Sigmoid colon (tissue), 7 donors: ENCODE data around the gene GSE1. TPM values are rescaled to one million over a fixed set of nuclear protein-coding genes. Genes with fewer than 3 reads are reported as not detected.

ENCODE experiments used
- DNase-seq: peaks from one replicate; pipeline ENCODE4 v3.0.0-alpha.2; 2019
- H3K27ac ChIP-seq, 4 donors: fragments of 200-600 bp; sonication (generic); one replicate each; pipeline ENCODE4 v1.5.1; 2016 to 2019; ENCODE audit warnings: mild to moderate bottlenecking in 1 of 4
- H3K27me3 ChIP-seq, 3 donors: fragments of 200-600 bp; sonication (generic); one replicate each; pipeline ENCODE4 v1.5.1; 2019; ENCODE audit warnings: mild to moderate bottlenecking in 1 of 3
- H3K36me3 ChIP-seq, 4 donors: fragments of 200-600 bp; sonication (generic); one replicate each; pipeline ENCODE4 v1.5.1; 2016 to 2019
- H3K4me1 ChIP-seq, 4 donors: fragments of 200-600 bp; sonication (generic); one replicate each; pipeline ENCODE4 v1.5.1; 2017 to 2019
- H3K4me3 ChIP-seq, 4 donors: fragments of 200-600 bp; sonication (generic); one replicate each; pipeline ENCODE4 v1.5.1; 2017 to 2019; ENCODE audit warnings: mild to moderate bottlenecking in 2 of 4, moderate library complexity in 1 of 4
- H3K9me3 ChIP-seq, 4 donors: fragments of 200-600 bp in 3 of 4; sonication (generic) in 3 of 4; one replicate each; pipeline versions ENCODE4 v1.5.1 to v1.6.1; 2013 to 2019
- EP300 ChIP-seq, 4 donors: sonication (generic); formaldehyde crosslinking; IDR thresholded peaks; one replicate each; pipeline ENCODE4 v1.6.1; 2017; ENCODE audit warnings: antibody characterized with exemption in 4 of 4
- POLR2A ChIP-seq, 2 donors: fragments of 450-650 bp; IDR thresholded peaks; one replicate each; pipeline ENCODE4 v1.6.1; 2016; ENCODE audit warnings: antibody characterized with exemption in 2 of 2, mild to moderate bottlenecking in 2 of 2, moderate library complexity in 2 of 2
- POLR2AphosphoS5 ChIP-seq, 4 donors: sonication (generic); formaldehyde crosslinking; IDR thresholded peaks; one replicate each; pipeline ENCODE4 v1.6.1; 2017; ENCODE audit warnings: antibody characterized with exemption in 4 of 4
- WGBS, 2 donors: extraction: QIAGEN DNeasy Blood & Tissue Kit; methylation state at CpG; one replicate each; pipeline ENCODE4 v1.1.7; 2013; 5-methylcytosine and 5-hydroxymethylcytosine counted together
- intact Hi-C: fragments of 100-400 bp; cut with DNase I; formaldehyde crosslinking; loops from one replicate; pipeline ENCODE4 v1.15.1; 2023
- polyA plus RNA-seq, 3 donors: library from polyadenylated mRNA; stranded (reverse); fragments of 200-250 nt; gene quantifications; one replicate each; pipeline ENCODE4 v1.2.3, GENCODE V29; 2013
- total RNA-seq, 4 donors: library from RNA; depleted of rRNA; stranded (reverse); fragments of >200 nt; gene quantifications; one replicate each; pipeline ENCODE4 v1.1.0, GENCODE V29; 2016
- TF ChIP-seq, protein P1 (sequence below), 4 experiments: fragments of 450-650 bp in 3 of 4; fragments of 200-600 bp in 1 of 4; IDR thresholded peaks; one replicate each; pipeline ENCODE4 v1.5.1; 2016 to 2019; ENCODE audit warnings: antibody characterized with exemption in 4 of 4, mild to moderate bottlenecking in 3 of 4, moderate library complexity in 2 of 4
- donor health status: healthy with polysubstance abuse.
- donor health status: Bipolar disorder and iron deficiency.
- donor health status: healthy.

The GSE1 gene
- total and polyA plus RNA-seq, 7 donors: 12.0 to 76.7 (median 42.5) TPM

GRCh38 chr16:85679870-85680269 is 66.7 kb downstream of the GSE1 start:
- Histone ChIP-seq H3K4me1 (no peaks in the 10 kb centered on the region), H3K27ac (no peak overlapping the region), H3K36me3 (peaks cover 0 to 39% (median 3%) of the 10 kb centered on the region in 4 donors), H3K4me3 (no peak overlapping the region), H3K9me3 (no peaks in the 10 kb centered on the region), H3K27me3 (no peaks in the 10 kb centered on the region)
- no peak for DNase-seq
- 90 to 91% methylated on average over 6 of the region's 6 CpGs for WGBS, 2 donors
- intact Hi-C loops: no loop called here
- TF ChIP-seq POLR2A (IDR thresholded peaks at IDR 0.05) (no peak), EP300 (IDR thresholded peaks at IDR 0.05) (no peak)
- TF ChIP-seq, protein P1, sequence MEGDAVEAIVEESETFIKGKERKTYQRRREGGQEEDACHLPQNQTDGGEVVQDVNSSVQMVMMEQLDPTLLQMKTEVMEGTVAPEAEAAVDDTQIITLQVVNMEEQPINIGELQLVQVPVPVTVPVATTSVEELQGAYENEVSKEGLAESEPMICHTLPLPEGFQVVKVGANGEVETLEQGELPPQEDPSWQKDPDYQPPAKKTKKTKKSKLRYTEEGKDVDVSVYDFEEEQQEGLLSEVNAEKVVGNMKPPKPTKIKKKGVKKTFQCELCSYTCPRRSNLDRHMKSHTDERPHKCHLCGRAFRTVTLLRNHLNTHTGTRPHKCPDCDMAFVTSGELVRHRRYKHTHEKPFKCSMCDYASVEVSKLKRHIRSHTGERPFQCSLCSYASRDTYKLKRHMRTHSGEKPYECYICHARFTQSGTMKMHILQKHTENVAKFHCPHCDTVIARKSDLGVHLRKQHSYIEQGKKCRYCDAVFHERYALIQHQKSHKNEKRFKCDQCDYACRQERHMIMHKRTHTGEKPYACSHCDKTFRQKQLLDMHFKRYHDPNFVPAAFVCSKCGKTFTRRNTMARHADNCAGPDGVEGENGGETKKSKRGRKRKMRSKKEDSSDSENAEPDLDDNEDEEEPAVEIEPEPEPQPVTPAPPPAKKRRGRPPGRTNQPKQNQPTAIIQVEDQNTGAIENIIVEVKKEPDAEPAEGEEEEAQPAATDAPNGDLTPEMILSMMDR (IDR thresholded peaks at IDR 0.05): no peak

- DNase-seq: no peak
- Histone ChIP-seq H3K27ac (no peak overlapping the region), H3K4me1 (no peaks in the 10 kb centered on the region), H3K9me3 (no peaks in the 10 kb centered on the region), H3K27me3 (no peaks in the 10 kb centered on the region), H3K4me3 (no peak overlapping the region), H3K36me3 (peaks cover 0 to 33% (median 2%) of the 10 kb centered on the region in 4 donors)
- 72 to 74% methylated on average over 6 of the region's 6 CpGs for WGBS, 2 donors
- intact Hi-C loops: no loop called here
- TF ChIP-seq, protein P1 (IDR thresholded peaks at IDR 0.05): no peak
- TF ChIP-seq POLR2AphosphoS5 (IDR thresholded peaks at IDR 0.05) (no peak), POLR2A (IDR thresholded peaks at IDR 0.05) (no peak), EP300 (IDR thresholded peaks at IDR 0.05) (no peak)
Measured at GRCh38 chr16:85680352-85680944, 67.3 kb downstream of the GSE1 start.

DNA sequence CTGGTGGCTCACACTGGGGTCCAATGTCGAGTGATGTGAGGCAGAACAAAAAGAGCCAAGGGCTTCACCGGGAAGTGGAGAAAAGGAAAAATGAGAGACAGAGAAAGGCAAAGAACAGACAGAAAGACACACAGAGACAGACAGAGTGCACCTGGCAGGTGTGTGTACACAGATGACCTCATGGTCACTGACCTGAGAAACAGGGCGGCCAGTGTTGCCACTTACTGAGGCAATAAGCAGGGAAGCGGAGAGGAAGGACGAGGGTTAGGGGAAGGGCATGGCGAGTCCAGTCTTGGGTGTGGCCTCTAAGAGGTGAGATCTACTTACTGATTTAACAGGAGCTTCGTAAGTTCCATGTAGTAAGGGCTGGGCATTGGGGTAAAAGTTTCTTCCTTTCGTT is 68.1 kb downstream of the GSE1 start:
- Histone ChIP-seq H3K27me3 (no peaks in the 10 kb centered on the region), H3K9me3 (no peaks in the 10 kb centered on the region), H3K4me1 (no peaks in the 10 kb centered on the region), H3K36me3 (peaks cover 0 to 26% (median 0%) of the 10 kb centered on the region in 4 donors), H3K27ac (no peak overlapping the region), H3K4me3 (no peak overlapping the region)
- 45 to 78% methylated on average over 8 of the region's 8 CpGs for WGBS, 2 donors
- TF ChIP-seq, protein P1 (IDR thresholded peaks at IDR 0.05): no peak
- TF ChIP-seq POLR2AphosphoS5 (IDR thresholded peaks at IDR 0.05) (no peak), EP300 (IDR thresholded peaks at IDR 0.05) (no peak), POLR2A (IDR thresholded peaks at IDR 0.05) (no peak)
- DNase-seq: no peak
- intact Hi-C loops: no loop called here

GRCh38 chr16:85682516-85682915 is 69.4 kb downstream of the GSE1 start:
- TF ChIP-seq EP300 (IDR thresholded peaks at IDR 0.05): no peak
- Histone ChIP-seq H3K4me3 (no peak overlapping the region), H3K27me3 (no peaks in the 10 kb centered on the region), H3K27ac (no peak overlapping the region), H3K4me1 (no peaks in the 10 kb centered on the region), H3K36me3 (peaks cover 0 to 15% (median 0%) of the 10 kb centered on the region in 4 donors), H3K9me3 (no peaks in the 10 kb centered on the region)
- 93 to 95% methylated on average over 9 of the region's 9 CpGs for WGBS, 2 donors
- intact Hi-C loops: no loop called here
- no peak for DNase-seq

DNA sequence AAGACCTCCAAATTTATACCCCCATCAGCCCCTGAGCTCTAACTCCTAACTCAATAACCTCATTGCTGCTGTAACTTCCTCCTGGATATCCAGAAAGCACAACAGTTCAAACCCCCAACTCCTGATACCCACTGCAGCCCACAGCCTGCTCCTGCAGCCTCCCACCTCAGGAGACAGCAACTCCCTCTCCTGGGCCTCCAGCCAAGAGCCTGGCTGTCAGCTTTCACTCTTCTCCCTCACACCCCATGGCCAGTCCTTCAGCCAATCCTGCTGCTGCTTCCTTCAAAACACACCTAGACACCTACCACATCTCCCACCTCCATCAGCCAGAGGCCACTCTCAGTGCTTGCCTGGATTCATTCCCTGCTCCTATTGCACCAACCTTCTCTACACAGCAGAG is 70.2 kb downstream of the GSE1 start:
- no peak for TF ChIP-seq POLR2A (IDR thresholded peaks at IDR 0.05)
- TF ChIP-seq POLR2AphosphoS5 (IDR thresholded peaks at IDR 0.05): no peak
- TF ChIP-seq, protein P1 (IDR thresholded peaks at IDR 0.05): no peak
- no peak for TF ChIP-seq EP300 (IDR thresholded peaks at IDR 0.05)
- no peaks in the 10 kb centered on the region for H3K27me3 ChIP-seq
- no peak overlapping the region for H3K4me3 ChIP-seq
- peaks cover 0 to 9% (median 0%) of the 10 kb centered on the region in 4 donors for H3K36me3 ChIP-seq
- H3K9me3 ChIP-seq: no peaks in the 10 kb centered on the region
- no peak for DNase-seq
- H3K27ac ChIP-seq: no peak overlapping the region
- intact Hi-C loops: no loop called here
- peaks cover 0 to 6% (median 4%) of the 10 kb centered on the region in 4 donors for H3K4me1 ChIP-seq
